Heart right ventricle (tissue), 16 donors: ENCODE measurements around the gene NAA15. TPM values are rescaled to one million over a fixed set of nuclear protein-coding genes. Genes with fewer than 3 reads are reported as not detected.
"Not testable (repeated sequence)": the region's sequence is repeated elsewhere in the genome, so short reads cannot be mapped to it uniquely, and the experiment has no call there.

Experiments used
- ATAC-seq, 8 donors: fragments of 200-7000 bp; cut with Tn5 transposase; one replicate each; pipeline ENCODE4 v1.9.1; 2020; ENCODE audit warnings: mild to moderate bottlenecking in 8 of 8, moderate library complexity in 8 of 8, moderate number of reproducible peaks in 1 of 8
- DNase-seq, 2 donors: peaks; one replicate each; pipeline ENCODE4 v3.0.0-alpha.2; 2020
- H3K27ac ChIP-seq, 10 donors: fragments of 200-600 bp; sonication (generic) in 2 of 10; one replicate each; pipeline versions ENCODE4 v1.5.0 to v1.8.0; 2020 to 2022; ENCODE audit warnings: mild to moderate bottlenecking in 3 of 10
- H3K27me3 ChIP-seq, 7 donors: fragments of 200-600 bp; one replicate each; pipeline ENCODE4 v1.8.0; 2021 to 2022; ENCODE audit warnings: mild to moderate bottlenecking in 2 of 7
- H3K36me3 ChIP-seq, 9 donors: fragments of 200-600 bp; sonication (generic) in 1 of 9; one replicate each; pipeline versions ENCODE4 v1.5.0 to v1.8.0; 2020 to 2022; ENCODE audit warnings: mild to moderate bottlenecking in 2 of 9
- H3K4me1 ChIP-seq, 9 donors: fragments of 200-600 bp; sonication (generic) in 1 of 9; one replicate each; pipeline versions ENCODE4 v1.5.0 to v1.8.0; 2020 to 2022; ENCODE audit warnings: mild to moderate bottlenecking in 4 of 9
- H3K4me3 ChIP-seq, 10 donors: fragments of 200-600 bp; sonication (generic) in 2 of 10; one replicate each; pipeline versions ENCODE4 v1.5.0 to v1.8.0; 2020 to 2022; ENCODE audit warnings: mild to moderate bottlenecking in 7 of 10, moderate library complexity in 2 of 10
- H3K9me3 ChIP-seq, 11 donors: fragments of 200-600 bp in 10 of 11; sonication (generic) in 2 of 11; one replicate each; pipeline versions ENCODE4 v1.5.0 to v1.8.0; 2013 to 2022; ENCODE audit warnings: mild to moderate bottlenecking in 2 of 11, control low read depth in 1 of 11, moderate library complexity in 1 of 11
- WGBS, 2 donors: extraction: QIAGEN DNeasy Blood & Tissue Kit; methylation state at CpG; one replicate each; pipeline ENCODE4 v1.1.7; 2013; ENCODE audit warnings: inconsistent platforms in 1 of 2; 5-methylcytosine and 5-hydroxymethylcytosine counted together
- intact Hi-C, 10 donors: fragments of 100-400 bp; cut with DNase I; formaldehyde crosslinking; loops; one replicate each; pipeline versions ENCODE4 v1.11.1 to v1.14.2; 2022
- polyA plus RNA-seq, 2 donors: library from polyadenylated mRNA; stranded (reverse); fragments of 200-250 nt; gene quantifications; one replicate each; pipeline ENCODE4 v1.2.3, GENCODE V29; 2013
- total RNA-seq, 10 donors: library from RNA; stranded (reverse); fragmentation: NEBNext Ultra II Directional in 3 of 10; extraction: Animal tissue kit (Norgen Biotek cat#: 25700) in 3 of 10; gene quantifications; one replicate each; pipeline versions ENCODE4 v1.2.1 to v1.2.4, GENCODE V29; 2021 to 2023
- TF ChIP-seq, protein P1 (sequence below), 9 donors: fragments of 200-600 bp; sonication (generic) in 2 of 9; IDR thresholded peaks; one replicate each; pipeline versions ENCODE4 v1.5.0 to v1.8.0; 2021 to 2022; ENCODE audit warnings: antibody characterized with exemption in 9 of 9, mild to moderate bottlenecking in 5 of 9, moderate library complexity in 1 of 9
- donor health status: Arrhythmogenic right ventricular cardiomyopathy.
- donor health status: ischemic (EF 13 %, LVEDD 7.1; RV severe dilation, severe dysfunction).
- donor health status: healthy with polysubstance abuse.
- donor health status: DM: no; HTN: yes; CAD: no.
- donor health status: DM: no; HTN: no; CAD: no.
- donor health status: ischemic (EF 25% LVEDD 6.9; RV normal size, moderate dysfunction).
- donor health status: ischemic (EF 25% LVEDD 5.7; RV mildly dilated, moderate dysfunction).
- donor health status: healthy.
- donor health status: DM: yes; HTN: yes; CAD: no.
- donor health status: Ischemic cardiomyopathy.
- donor health status: ischemic (EF 35%, LVEDD 5.7; RV mildly dilated, moderate dysfunction).
- donor health status: nonischemic (EF 11% LVEDD 7.7; RV severe dilation, severe dysfunction).
- donor health status: DM: yes; HTN: yes; CAD: no.
- donor health status: PGD.
- donor health status: ischemic (EF 29% LVEDD 5.4; RV normal size, mild dysfunction).
- donor health status: nonischemic (EF 23%, LVEDD 6.1; RV moderate dilation, normal function).

NAA15 gene
- total and polyA plus RNA-seq, 12 donors, result 8.2 to 45.4 (median 33.4) TPM

DNA sequence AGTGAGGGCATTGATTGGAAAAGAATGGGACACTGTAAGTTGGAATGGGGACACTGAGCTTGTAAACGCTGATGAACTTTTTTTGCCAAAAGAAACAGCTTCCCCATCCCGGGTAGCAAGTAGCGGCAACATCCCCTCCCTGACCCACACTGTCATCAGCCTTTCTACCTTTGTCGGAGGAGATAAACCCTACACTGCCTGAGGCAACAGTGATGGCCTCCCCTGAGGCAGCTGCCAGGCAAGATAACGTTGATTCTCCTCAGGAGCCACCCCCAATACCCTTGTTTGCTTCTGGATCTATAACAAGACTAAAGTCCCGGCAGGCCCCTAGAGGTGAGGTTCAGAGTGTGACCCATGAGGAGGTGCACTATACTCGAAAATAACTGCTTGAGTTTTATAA is 142.4 kb downstream of the NAA15 start:
- intact Hi-C loops, result no loop called here
- H3K27ac ChIP-seq, result no peak overlapping the region
- WGBS, 2 donors, result 75 to 82% methylated on average over 7 of the region's 7 CpGs
- peaks cover 0 to 24% (median 5%) of the 10 kb centered on the region in 11 donors for H3K9me3 ChIP-seq
- no peak for DNase-seq
- no peaks in the 10 kb centered on the region for H3K36me3 ChIP-seq
- TF ChIP-seq, protein P1, sequence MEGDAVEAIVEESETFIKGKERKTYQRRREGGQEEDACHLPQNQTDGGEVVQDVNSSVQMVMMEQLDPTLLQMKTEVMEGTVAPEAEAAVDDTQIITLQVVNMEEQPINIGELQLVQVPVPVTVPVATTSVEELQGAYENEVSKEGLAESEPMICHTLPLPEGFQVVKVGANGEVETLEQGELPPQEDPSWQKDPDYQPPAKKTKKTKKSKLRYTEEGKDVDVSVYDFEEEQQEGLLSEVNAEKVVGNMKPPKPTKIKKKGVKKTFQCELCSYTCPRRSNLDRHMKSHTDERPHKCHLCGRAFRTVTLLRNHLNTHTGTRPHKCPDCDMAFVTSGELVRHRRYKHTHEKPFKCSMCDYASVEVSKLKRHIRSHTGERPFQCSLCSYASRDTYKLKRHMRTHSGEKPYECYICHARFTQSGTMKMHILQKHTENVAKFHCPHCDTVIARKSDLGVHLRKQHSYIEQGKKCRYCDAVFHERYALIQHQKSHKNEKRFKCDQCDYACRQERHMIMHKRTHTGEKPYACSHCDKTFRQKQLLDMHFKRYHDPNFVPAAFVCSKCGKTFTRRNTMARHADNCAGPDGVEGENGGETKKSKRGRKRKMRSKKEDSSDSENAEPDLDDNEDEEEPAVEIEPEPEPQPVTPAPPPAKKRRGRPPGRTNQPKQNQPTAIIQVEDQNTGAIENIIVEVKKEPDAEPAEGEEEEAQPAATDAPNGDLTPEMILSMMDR (IDR thresholded peaks at IDR 0.05), result no peak
- no peak overlapping the region for H3K4me3 ChIP-seq
- H3K4me1 ChIP-seq, result no peaks in the 10 kb centered on the region
- H3K27me3 ChIP-seq, result no peaks in the 10 kb centered on the region
- ATAC-seq, result no peak

- H3K36me3 ChIP-seq, H3K4me1 ChIP-seq, H3K27me3 ChIP-seq, H3K4me3 ChIP-seq, intact Hi-C loops, ATAC-seq, H3K27ac ChIP-seq, DNase-seq: not testable (repeated sequence)
- peaks cover 0 to 12% (median 1%) of the 10 kb centered on the region in 11 donors for H3K9me3 ChIP-seq
- WGBS, 2 donors, result 64 to 65% methylated on average over 3 of the region's 3 CpGs
These were observed 143.6 kb downstream of the NAA15 start for GRCh38 chr4:139444881-139445280.

DNA sequence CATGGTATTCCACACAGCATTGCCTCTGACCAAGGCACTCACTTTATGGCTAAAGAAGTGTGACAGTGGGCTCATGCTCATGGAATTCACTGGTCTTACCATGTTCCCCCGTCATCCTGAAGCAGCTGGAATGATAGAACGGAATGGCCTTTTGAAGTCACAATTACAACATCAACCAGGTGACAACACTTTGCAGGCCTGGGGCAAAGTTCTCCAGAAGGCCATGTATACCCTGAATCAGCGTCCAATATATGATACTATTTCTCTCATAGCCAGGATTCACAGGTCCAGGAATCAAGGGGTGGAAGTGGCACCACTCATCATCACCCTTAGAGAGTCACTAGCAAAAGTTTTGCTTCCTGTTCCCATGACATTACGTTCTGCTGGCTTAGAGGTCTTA is 145.8 kb downstream of the NAA15 start:
- H3K9me3 ChIP-seq, H3K36me3 ChIP-seq, H3K4me3 ChIP-seq, intact Hi-C loops, H3K4me1 ChIP-seq, H3K27me3 ChIP-seq, H3K27ac ChIP-seq, ATAC-seq, DNase-seq: not testable (repeated sequence)
- 92 to 95% methylated on average over 4 of the region's 4 CpGs for WGBS, 2 donors

DNA sequence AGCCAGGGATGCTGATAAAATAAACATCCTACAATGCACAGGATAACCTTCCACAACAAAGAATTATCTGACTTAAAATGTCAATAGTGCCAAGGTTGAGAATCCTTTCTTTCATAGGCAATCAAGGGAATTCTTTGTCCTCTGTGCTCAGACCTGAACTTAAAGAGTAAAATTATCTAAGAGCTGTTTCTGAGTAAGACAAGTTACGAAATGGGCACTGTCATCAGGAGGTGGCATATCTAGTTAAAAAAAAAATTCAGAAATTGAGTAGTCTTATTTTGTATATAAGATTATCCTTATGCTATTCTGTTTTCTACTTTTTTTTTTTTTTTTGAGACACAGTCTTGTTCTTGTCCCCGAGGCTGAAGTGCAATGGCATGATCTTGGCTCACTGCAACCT is 149.3 kb downstream of the NAA15 start:
- intact Hi-C loops, result loop anchor here in 4 of 10 donors (5.0 to 10.0 kb wide), 4 partner anchors 33 to 366 kb away; partner anchors contain the start of genes SETD7 (in 2 of the 4), NAA15 (in 1 of the 4) and NDUFC1 (in 1 of the 4)
- TF ChIP-seq, protein P1 (IDR thresholded peaks at IDR 0.05), result no peak
- H3K36me3 ChIP-seq, result no peaks in the 10 kb centered on the region
- 91 to 96% methylated on average over 2 of the region's 2 CpGs for WGBS, 2 donors
- H3K9me3 ChIP-seq, result no peaks in the 10 kb centered on the region
- no peak for DNase-seq
- no peaks in the 10 kb centered on the region for H3K27me3 ChIP-seq
- peaks cover 4 to 27% (median 20%) of the 10 kb centered on the region in 9 donors for H3K4me1 ChIP-seq
- ATAC-seq, result no peak
- no peak overlapping the region for H3K27ac ChIP-seq
- H3K4me3 ChIP-seq, result no peak overlapping the region

DNA sequence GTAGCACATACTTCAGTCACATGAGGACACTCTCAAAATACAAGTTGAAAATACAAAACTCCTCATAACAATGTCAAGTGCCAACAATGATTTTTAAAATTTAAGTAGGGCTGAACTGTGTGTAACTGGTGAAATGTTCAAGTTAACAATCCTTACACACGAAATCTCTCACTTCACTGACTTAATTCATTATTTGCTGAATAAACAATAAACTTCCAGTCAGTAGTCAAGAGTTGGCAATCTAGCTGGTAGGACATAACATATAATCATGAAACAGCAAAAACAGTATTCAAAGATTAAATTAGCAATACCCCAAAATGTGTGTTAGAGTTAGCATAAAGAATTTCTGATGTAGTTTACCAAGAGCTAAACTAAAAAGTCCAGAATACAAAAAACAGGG is 150.7 kb downstream of the NAA15 start:
- Histone ChIP-seq H3K36me3 (no peaks in the 10 kb centered on the region), H3K27me3 (no peaks in the 10 kb centered on the region), H3K9me3 (no peaks in the 10 kb centered on the region), H3K4me3 (peak overlapping the region in 3 of 10 donors; percentile 78 to 89 (median 85)), H3K4me1 (peaks cover 4 to 41% (median 34%) of the 10 kb centered on the region in 9 donors), H3K27ac (peak overlapping the region in 1 of 10 donors; percentile 98)
- TF ChIP-seq, protein P1 (IDR thresholded peaks at IDR 0.05), result no peak
- DNase-seq (no peak), ATAC-seq (no peak)
- intact Hi-C loops, result loop anchor here in 5 of 10 donors (2.0 to 10.0 kb wide), 7 partner anchors 33 to 367 kb away; partner anchors contain the start of genes SETD7 (in 3 of the 5), NAA15 (in 1 of the 5) and NDUFC1 (in 1 of the 5)
- 91 to 100% methylated on average over 1 of the region's 1 CpG for WGBS, 2 donors
